ENCODE measurements around the gene DKK3.

DNA sequence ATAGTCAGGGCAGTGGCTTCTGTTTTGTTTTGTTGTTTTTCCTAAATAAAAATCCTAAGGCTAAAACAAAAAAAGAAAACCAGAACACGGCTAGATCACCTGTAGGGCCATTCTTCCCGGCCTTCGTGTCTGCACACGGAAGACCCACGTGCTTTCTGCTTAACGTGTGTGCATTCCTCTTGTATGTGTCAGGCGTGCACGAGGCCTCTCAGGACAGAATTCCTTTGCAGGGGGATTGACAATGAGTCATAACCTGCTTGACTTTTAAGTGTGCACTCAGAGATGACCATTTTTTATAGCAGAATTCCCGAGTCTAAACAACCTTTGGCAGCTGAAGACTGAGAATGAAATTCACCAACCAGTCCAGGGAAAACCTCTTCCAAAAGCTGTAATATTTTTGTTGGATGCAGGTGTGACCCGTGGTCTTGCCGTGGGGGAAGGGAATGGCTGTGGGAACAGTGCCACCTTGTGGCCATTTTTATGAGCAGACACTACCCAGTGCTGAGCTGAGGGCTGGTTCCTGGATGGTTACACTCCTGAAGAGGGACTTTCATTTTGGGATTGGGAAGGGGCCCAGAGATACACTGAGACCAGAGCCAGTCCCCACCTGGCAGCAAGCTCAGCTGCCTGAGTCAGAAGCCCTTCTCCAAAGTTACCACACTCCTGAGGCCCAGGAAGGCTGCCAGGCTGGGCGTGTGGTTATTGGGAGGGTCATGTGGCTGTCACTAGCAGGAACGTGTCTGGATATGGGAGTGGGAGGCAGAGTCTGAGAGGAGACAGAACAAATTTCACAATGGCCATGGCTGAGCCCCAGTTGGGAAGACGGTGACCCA, 35.7 kb upstream of the DKK3 start:
- TF ChIP-seq, protein P1, sequence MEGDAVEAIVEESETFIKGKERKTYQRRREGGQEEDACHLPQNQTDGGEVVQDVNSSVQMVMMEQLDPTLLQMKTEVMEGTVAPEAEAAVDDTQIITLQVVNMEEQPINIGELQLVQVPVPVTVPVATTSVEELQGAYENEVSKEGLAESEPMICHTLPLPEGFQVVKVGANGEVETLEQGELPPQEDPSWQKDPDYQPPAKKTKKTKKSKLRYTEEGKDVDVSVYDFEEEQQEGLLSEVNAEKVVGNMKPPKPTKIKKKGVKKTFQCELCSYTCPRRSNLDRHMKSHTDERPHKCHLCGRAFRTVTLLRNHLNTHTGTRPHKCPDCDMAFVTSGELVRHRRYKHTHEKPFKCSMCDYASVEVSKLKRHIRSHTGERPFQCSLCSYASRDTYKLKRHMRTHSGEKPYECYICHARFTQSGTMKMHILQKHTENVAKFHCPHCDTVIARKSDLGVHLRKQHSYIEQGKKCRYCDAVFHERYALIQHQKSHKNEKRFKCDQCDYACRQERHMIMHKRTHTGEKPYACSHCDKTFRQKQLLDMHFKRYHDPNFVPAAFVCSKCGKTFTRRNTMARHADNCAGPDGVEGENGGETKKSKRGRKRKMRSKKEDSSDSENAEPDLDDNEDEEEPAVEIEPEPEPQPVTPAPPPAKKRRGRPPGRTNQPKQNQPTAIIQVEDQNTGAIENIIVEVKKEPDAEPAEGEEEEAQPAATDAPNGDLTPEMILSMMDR (IDR thresholded peaks at IDR 0.05), result peak; percentile 88 to 96 (median 94)
- no peak for TF ChIP-seq POLR2A (IDR thresholded peaks at IDR 0.05)

All from right lobe of liver (tissue), 4 donors.